ENCODE results near the gene AKAP14.
"Not testable (repeated sequence)": the region's sequence is repeated elsewhere in the genome, so short reads cannot be mapped to it uniquely, and the experiment has no call there.

Gene AKAP14

DNA sequence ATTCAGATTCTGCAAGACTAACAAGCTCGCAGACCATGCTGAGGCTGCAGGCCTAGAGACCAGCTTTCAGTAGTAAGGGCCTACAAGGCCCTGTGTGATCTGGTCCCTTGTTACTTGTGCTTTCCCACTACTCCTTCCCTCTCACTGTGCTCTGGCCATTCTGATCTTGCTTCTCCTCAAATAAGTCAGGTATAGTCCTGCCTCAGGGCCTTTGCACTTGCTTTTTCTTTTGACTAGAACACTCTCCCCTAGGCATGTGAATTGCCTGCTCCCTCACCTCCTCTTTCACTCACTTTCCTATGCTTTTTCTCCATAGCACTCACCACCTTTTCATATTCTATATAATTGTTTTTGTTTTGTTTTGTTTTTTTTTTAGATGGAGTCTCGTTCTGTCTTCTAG, 22.2 kb downstream of the AKAP14 start:
- no peaks in the 10 kb centered on the region for H3K9me3 ChIP-seq (ENCODE audit: low read length)
- H3K9me2 ChIP-seq (ENCODE audit: low read depth, low read length), result no peaks in the 10 kb centered on the region
- TF ChIP-seq, protein P1, sequence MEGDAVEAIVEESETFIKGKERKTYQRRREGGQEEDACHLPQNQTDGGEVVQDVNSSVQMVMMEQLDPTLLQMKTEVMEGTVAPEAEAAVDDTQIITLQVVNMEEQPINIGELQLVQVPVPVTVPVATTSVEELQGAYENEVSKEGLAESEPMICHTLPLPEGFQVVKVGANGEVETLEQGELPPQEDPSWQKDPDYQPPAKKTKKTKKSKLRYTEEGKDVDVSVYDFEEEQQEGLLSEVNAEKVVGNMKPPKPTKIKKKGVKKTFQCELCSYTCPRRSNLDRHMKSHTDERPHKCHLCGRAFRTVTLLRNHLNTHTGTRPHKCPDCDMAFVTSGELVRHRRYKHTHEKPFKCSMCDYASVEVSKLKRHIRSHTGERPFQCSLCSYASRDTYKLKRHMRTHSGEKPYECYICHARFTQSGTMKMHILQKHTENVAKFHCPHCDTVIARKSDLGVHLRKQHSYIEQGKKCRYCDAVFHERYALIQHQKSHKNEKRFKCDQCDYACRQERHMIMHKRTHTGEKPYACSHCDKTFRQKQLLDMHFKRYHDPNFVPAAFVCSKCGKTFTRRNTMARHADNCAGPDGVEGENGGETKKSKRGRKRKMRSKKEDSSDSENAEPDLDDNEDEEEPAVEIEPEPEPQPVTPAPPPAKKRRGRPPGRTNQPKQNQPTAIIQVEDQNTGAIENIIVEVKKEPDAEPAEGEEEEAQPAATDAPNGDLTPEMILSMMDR (IDR thresholded peaks at IDR 0.05; ENCODE audit: low read length), result no peak
- H3K27ac ChIP-seq (ENCODE audit: low read depth, low read length, poor library complexity, severe bottlenecking), result no peak overlapping the region
- H3K9ac ChIP-seq (ENCODE audit: low read length), result no peak overlapping the region
- no peak overlapping the region for H2AFZ ChIP-seq (ENCODE audit: low read length)
- H3F3A ChIP-seq (ENCODE audit: insufficient read depth, low read length), result no peaks in the 10 kb centered on the region
- H3K4me2 ChIP-seq (ENCODE audit: low read length), result no peak overlapping the region
- H3K79me2 ChIP-seq (ENCODE audit: insufficient read depth, low read length), result no peaks in the 10 kb centered on the region
- H3K27me3 ChIP-seq (ENCODE audit: insufficient read depth, low read length), result no peaks in the 10 kb centered on the region
- H3K4me1 ChIP-seq (ENCODE audit: insufficient read depth, low read length, severe bottlenecking), result no peaks in the 10 kb centered on the region
- no peaks in the 10 kb centered on the region for H4K20me1 ChIP-seq (ENCODE audit: insufficient read depth, low read length)
- no peaks in the 10 kb centered on the region for H3K36me3 ChIP-seq (ENCODE audit: insufficient read depth, low read length)
- no peak overlapping the region for H3K4me3 ChIP-seq (ENCODE audit: low read depth, low read length, poor library complexity, severe bottlenecking)

DNA sequence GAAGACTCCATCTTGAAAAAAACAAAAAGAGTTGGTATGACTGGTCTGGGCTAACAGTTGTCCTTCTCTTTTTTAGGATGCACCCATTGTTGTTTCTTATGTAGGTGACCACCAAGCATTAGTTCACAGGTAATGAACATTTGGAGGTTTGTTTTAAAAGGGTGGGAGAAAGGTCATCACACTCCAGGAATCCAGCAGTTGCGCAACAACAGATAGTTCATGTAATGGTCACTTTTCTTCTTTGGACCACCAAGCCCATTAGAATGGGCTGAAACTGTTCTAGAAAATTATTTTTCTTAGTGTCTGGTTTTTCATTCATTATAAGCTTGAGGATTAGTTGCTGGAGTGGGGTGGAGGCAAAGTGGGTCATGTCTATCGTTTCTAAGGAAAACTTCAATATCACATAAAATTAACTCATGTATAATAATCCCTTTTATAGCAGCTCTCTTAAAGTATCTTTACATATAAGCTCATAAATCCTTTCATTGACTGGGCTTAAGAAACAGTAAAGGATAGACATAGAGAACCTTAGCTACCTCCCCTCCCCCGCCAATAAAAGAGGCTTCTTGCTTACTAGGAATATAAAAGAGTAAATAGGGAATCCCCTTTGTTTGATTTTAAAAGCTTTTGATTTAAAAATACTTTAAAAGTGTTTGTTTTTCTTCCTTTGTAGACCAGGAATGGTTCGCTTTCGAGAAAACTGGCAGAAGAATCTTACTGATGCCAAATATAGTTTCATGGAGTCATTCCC, 24.3 kb downstream of the AKAP14 start:
- Histone ChIP-seq H3K36me3 (ENCODE audit: insufficient read depth, low read length) (peaks cover 3% of the 10 kb centered on the region; the same call in 1 of the 2 replicates), H3K4me1 (ENCODE audit: insufficient read depth, low read length, severe bottlenecking) (no peaks in the 10 kb centered on the region), H3K9me3 (ENCODE audit: low read length) (no peaks in the 10 kb centered on the region), H4K20me1 (ENCODE audit: insufficient read depth, low read length) (no peaks in the 10 kb centered on the region), H3F3A (ENCODE audit: insufficient read depth, low read length) (no peaks in the 10 kb centered on the region), H3K79me2 (ENCODE audit: insufficient read depth, low read length) (no peaks in the 10 kb centered on the region), H3K4me3 (ENCODE audit: low read depth, low read length, poor library complexity, severe bottlenecking) (no peak overlapping the region), H3K27ac (ENCODE audit: low read depth, low read length, poor library complexity, severe bottlenecking) (no peak overlapping the region), H3K9ac (ENCODE audit: low read length) (no peak overlapping the region), H3K4me2 (ENCODE audit: low read length) (no peak overlapping the region), H2AFZ (ENCODE audit: low read length) (no peak overlapping the region), H3K27me3 (ENCODE audit: insufficient read depth, low read length) (no peaks in the 10 kb centered on the region), H3K9me2 (ENCODE audit: low read depth, low read length) (no peaks in the 10 kb centered on the region)
- TF ChIP-seq, protein P1 (IDR thresholded peaks at IDR 0.05; ENCODE audit: low read length), result no peak
- no peak for TF ChIP-seq EZH2 (IDR thresholded peaks at IDR 0.05; ENCODE audit: borderline replicate concordance, low read length)

DNA sequence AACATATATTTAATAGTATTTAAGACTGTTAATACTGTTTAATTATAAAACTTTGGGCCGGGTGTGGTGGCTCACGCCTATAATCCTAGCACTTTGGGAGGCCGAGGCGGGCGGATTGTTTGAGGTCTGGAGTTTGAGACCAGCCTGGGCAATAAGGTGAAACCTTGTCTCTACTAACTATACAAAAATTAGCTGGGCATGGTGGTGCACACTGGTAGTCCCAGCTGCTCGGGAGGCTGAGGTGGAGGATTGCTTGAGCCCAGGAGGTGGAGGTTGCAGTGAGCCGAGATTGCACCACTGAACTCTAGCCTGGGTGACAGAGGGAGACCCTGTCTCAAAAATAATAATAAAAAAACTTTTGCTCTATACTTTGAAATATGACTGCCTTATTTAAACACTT, 26.7 kb downstream of the AKAP14 start:
- not testable (repeated sequence) for H3K4me1 ChIP-seq (ENCODE audit: insufficient read depth, low read length, severe bottlenecking); H3K9me3 ChIP-seq (ENCODE audit: low read length); H3K36me3 ChIP-seq (ENCODE audit: insufficient read depth, low read length); H3K9ac ChIP-seq (ENCODE audit: low read length); H3K4me2 ChIP-seq (ENCODE audit: low read length); H3K4me3 ChIP-seq (ENCODE audit: low read depth, low read length, poor library complexity, severe bottlenecking); H2AFZ ChIP-seq (ENCODE audit: low read length); H3K27me3 ChIP-seq (ENCODE audit: insufficient read depth, low read length); H3F3A ChIP-seq (ENCODE audit: insufficient read depth, low read length); H4K20me1 ChIP-seq (ENCODE audit: insufficient read depth, low read length); H3K27ac ChIP-seq (ENCODE audit: low read depth, low read length, poor library complexity, severe bottlenecking); H3K9me2 ChIP-seq (ENCODE audit: low read depth, low read length); H3K79me2 ChIP-seq (ENCODE audit: insufficient read depth, low read length)

DNA sequence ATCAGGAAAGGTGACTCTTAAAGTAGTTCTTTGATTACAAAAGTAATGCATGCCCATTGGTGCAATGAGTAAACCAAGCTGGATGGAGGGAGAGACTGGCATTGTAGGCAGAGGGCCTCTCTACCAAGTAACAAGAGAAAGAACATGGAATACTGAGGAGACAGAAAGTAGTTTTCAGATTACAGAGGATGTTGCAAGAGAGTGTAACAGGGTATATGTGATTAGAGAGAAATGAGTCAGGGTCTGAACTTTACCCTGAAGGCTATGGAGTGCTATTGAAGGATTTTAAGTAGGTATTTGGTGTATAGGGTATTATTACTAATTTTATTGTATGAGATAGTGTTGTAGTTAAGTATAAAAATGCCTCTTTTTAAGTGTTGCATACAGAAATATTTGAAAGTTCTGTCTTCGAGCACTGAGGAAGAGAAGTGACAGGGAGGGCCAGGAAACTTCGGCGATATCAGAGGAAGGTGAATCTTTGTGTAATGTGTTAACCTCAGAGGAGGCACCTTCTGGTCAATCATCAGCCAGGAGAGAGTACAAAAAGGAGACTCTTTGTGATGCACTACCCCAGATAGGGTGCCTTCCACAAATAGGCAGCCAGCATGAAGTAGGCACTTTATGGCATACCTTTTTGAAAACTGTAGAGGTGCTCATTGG, 39.7 kb downstream of the AKAP14 start:
- H3K36me3 ChIP-seq (ENCODE audit: insufficient read depth, low read length), result peaks cover 38% of the 10 kb centered on the region
- no peak overlapping the region for H3K9ac ChIP-seq (ENCODE audit: low read length)
- H3K9me2 ChIP-seq (ENCODE audit: low read depth, low read length), result no peaks in the 10 kb centered on the region
- H3K4me2 ChIP-seq (ENCODE audit: low read length), result no peak overlapping the region
- H4K20me1 ChIP-seq (ENCODE audit: insufficient read depth, low read length), result no peaks in the 10 kb centered on the region
- TF ChIP-seq, protein P1 (IDR thresholded peaks at IDR 0.05; ENCODE audit: low read length), result no peak
- no peak for TF ChIP-seq EZH2 (IDR thresholded peaks at IDR 0.05; ENCODE audit: borderline replicate concordance, low read length)
- H2AFZ ChIP-seq (ENCODE audit: low read length), result no peak overlapping the region
- no peaks in the 10 kb centered on the region for H3K9me3 ChIP-seq (ENCODE audit: low read length)
- H3K79me2 ChIP-seq (ENCODE audit: insufficient read depth, low read length), result no peaks in the 10 kb centered on the region
- H3K4me1 ChIP-seq (ENCODE audit: insufficient read depth, low read length, severe bottlenecking), result no peaks in the 10 kb centered on the region
- H3K27me3 ChIP-seq (ENCODE audit: insufficient read depth, low read length), result no peaks in the 10 kb centered on the region
- H3K4me3 ChIP-seq (ENCODE audit: low read depth, low read length, poor library complexity, severe bottlenecking), result no peak overlapping the region
- no peak overlapping the region for H3K27ac ChIP-seq (ENCODE audit: low read depth, low read length, poor library complexity, severe bottlenecking)
- H3F3A ChIP-seq (ENCODE audit: insufficient read depth, low read length), result no peaks in the 10 kb centered on the region
